ENCODE measurements around the gene PCDHA13. TPM values are rescaled to one million over a fixed set of nuclear protein-coding genes. Genes with fewer than 3 reads are reported as not detected.
A peak's percentile ranks its signal among the peaks of the same experiment; 100 is the strongest.
"Not testable (repeated sequence)": the region's sequence is repeated elsewhere in the genome, so short reads cannot be mapped to it uniquely, and the experiment has no call there.

Gene PCDHA13
- total RNA-seq, 1 donor from 2014 or later = 0.26 TPM

DNA sequence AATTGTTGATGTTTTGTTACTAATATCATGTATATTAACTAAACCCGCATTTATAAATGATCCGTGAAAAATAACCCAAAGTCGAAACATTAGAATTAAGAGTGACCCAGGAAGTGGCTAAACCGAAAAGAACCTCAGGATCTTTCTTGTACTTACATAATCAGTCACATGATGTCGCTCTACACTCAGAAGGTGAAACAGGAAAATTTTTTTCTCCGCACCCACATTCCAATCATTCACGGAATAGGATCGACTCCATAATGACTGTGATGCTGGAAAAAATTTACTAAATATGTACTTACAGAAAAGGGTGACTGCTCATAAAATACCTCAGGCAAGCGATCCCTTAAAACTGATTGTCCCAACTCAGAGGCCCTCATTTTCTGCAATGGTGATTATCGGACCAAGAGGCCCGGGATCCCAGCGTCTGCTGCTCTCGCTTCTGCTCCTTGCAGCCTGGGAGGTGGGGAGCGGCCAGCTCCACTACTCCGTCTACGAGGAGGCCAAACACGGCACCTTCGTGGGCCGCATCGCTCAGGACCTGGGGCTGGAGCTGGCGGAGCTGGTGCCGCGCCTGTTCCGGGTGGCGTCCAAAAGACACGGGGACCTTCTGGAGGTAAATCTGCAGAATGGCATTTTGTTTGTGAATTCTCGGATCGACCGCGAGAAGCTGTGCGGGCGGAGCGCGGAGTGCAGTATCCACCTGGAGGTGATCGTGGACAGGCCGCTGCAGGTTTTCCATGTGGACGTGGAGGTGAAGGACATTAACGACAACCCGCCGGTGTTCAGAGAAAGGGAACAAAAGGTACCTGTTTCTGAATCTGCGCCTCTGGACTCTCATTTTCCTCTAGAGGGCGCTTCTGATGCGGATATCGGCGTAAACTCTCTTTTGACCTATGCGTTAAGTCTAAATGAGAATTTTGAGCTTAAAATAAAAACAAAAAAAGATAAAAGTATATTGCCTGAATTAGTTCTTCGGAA is 6.5 kb upstream of the PCDHA13 start, which contains the start of gene PCDHA12:
Gene PCDHA12 (plus strand): TSS at position 224 of the 981 bp plus-strand sequence. CDS start 165 bp downstream, at position 389.
- Histone ChIP-seq H3K36me3 (ENCODE audit: control insufficient read depth, insufficient read depth, low read length) (no peaks in the 10 kb centered on the region), H3K27me3 (ENCODE audit: control insufficient read depth, insufficient read depth, low read length) (no peaks in the 10 kb centered on the region), H3K4me3 (ENCODE audit: low read depth, low read length) (no peak within 1 kb of the TSS)
- FAIRE-seq = no peak
- TF ChIP-seq, protein P1, sequence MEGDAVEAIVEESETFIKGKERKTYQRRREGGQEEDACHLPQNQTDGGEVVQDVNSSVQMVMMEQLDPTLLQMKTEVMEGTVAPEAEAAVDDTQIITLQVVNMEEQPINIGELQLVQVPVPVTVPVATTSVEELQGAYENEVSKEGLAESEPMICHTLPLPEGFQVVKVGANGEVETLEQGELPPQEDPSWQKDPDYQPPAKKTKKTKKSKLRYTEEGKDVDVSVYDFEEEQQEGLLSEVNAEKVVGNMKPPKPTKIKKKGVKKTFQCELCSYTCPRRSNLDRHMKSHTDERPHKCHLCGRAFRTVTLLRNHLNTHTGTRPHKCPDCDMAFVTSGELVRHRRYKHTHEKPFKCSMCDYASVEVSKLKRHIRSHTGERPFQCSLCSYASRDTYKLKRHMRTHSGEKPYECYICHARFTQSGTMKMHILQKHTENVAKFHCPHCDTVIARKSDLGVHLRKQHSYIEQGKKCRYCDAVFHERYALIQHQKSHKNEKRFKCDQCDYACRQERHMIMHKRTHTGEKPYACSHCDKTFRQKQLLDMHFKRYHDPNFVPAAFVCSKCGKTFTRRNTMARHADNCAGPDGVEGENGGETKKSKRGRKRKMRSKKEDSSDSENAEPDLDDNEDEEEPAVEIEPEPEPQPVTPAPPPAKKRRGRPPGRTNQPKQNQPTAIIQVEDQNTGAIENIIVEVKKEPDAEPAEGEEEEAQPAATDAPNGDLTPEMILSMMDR (IDR thresholded peaks at IDR 0.05; ENCODE audit: insufficient read depth, low read length, severe bottlenecking) = peak; percentile 20
- peak; percentile 26 for DNase-seq (ENCODE audit: low read depth)

DNA sequence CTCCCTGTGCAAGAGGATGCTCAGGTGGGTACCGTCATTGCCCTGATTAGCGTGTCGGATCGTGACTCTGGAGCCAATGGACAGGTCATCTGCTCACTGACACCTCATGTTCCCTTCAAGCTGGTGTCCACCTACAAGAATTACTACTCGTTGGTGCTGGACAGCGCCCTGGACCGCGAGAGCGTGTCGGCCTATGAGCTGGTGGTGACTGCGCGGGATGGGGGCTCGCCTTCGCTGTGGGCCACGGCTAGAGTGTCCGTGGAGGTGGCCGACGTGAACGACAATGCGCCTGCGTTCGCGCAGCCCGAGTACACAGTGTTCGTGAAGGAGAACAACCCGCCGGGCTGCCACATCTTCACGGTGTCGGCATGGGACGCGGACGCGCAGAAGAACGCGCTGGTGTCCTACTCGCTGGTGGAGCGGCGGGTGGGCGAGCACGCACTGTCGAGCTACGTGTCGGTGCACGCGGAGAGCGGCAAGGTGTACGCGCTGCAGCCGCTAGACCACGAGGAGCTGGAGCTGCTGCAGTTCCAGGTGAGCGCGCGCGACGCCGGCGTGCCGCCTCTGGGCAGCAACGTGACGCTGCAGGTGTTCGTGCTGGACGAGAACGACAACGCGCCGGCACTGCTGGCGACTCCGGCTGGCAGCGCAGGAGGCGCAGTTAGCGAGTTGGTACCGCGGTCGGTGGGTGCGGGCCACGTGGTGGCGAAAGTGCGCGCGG is 5.2 kb upstream of the PCDHA13 start:
- H3K4me3 ChIP-seq (ENCODE audit: low read depth, low read length); H3K36me3 ChIP-seq (ENCODE audit: control insufficient read depth, insufficient read depth, low read length); H3K27me3 ChIP-seq (ENCODE audit: control insufficient read depth, insufficient read depth, low read length); DNase-seq (ENCODE audit: low read depth); FAIRE-seq: not testable (repeated sequence)

DNA sequence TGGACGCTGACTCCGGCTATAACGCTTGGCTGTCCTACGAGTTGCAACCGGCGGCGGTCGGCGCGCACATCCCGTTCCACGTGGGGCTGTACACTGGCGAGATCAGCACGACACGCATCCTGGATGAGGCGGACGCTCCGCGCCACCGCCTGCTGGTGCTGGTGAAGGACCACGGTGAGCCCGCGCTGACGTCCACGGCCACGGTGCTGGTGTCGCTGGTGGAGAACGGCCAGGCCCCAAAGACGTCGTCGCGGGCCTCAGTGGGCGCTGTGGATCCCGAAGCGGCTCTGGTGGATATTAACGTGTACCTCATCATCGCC is 4.7 kb upstream of the PCDHA13 start:
- TF ChIP-seq, protein P1 (IDR thresholded peaks at IDR 0.05; ENCODE audit: insufficient read depth, low read length, severe bottlenecking) = no peak
- DNase-seq (ENCODE audit: low read depth) = no peak
- Histone ChIP-seq H3K27me3 (ENCODE audit: control insufficient read depth, insufficient read depth, low read length) (no peaks in the 10 kb centered on the region), H3K36me3 (ENCODE audit: control insufficient read depth, insufficient read depth, low read length) (no peaks in the 10 kb centered on the region), H3K4me3 (ENCODE audit: low read depth, low read length) (no peak overlapping the region)
- no peak for FAIRE-seq

DNA sequence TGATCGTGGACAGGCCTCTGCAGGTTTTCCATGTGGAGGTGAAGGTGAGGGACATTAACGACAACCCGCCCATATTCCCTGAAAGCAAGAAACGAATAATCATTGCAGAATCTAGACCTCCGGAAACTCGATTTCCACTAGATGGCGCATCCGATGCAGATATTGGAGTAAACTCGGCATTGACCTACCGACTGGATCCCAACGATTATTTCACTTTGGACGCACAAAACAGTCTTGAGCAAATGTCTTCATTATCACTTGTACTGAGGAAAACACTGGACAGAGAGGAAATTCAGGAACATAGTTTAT is 621 bp downstream of the PCDHA13 start:
- DNase-seq (ENCODE audit: low read depth) (peak; percentile 6), FAIRE-seq (no peak)
- Histone ChIP-seq H3K4me3 (ENCODE audit: low read depth, low read length) (no peak overlapping the region), H3K27me3 (ENCODE audit: control insufficient read depth, insufficient read depth, low read length) (no peaks in the 10 kb centered on the region), H3K36me3 (ENCODE audit: control insufficient read depth, insufficient read depth, low read length) (no peaks in the 10 kb centered on the region)
- TF ChIP-seq, protein P1 (IDR thresholded peaks at IDR 0.05; ENCODE audit: insufficient read depth, low read length, severe bottlenecking) = no peak

DNA sequence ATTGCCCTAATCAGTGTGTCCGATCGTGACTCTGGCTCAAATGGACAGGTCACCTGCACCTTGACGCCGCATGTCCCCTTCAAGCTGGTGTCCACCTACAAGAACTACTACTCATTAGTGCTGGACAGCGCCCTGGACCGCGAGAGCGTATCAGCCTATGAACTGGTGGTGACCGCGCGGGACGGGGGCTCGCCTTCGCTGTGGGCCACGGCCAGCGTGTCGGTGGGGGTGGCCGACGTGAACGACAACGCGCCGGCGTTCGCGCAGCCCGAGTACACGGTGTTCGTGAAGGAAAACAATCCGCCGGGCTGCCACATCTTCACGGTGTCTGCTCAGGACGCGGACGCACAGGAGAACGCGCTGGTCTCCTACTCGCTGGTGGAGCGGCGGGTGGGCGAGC is 1.4 kb downstream of the PCDHA13 start:
- H3K27me3 ChIP-seq (ENCODE audit: control insufficient read depth, insufficient read depth, low read length) = no peaks in the 10 kb centered on the region
- FAIRE-seq (no peak), DNase-seq (ENCODE audit: low read depth) (no peak)
- no peak overlapping the region for H3K4me3 ChIP-seq (ENCODE audit: low read depth, low read length)
- no peaks in the 10 kb centered on the region for H3K36me3 ChIP-seq (ENCODE audit: control insufficient read depth, insufficient read depth, low read length)
- TF ChIP-seq, protein P1 (IDR thresholded peaks at IDR 0.05; ENCODE audit: insufficient read depth, low read length, severe bottlenecking) = no peak

DNA sequence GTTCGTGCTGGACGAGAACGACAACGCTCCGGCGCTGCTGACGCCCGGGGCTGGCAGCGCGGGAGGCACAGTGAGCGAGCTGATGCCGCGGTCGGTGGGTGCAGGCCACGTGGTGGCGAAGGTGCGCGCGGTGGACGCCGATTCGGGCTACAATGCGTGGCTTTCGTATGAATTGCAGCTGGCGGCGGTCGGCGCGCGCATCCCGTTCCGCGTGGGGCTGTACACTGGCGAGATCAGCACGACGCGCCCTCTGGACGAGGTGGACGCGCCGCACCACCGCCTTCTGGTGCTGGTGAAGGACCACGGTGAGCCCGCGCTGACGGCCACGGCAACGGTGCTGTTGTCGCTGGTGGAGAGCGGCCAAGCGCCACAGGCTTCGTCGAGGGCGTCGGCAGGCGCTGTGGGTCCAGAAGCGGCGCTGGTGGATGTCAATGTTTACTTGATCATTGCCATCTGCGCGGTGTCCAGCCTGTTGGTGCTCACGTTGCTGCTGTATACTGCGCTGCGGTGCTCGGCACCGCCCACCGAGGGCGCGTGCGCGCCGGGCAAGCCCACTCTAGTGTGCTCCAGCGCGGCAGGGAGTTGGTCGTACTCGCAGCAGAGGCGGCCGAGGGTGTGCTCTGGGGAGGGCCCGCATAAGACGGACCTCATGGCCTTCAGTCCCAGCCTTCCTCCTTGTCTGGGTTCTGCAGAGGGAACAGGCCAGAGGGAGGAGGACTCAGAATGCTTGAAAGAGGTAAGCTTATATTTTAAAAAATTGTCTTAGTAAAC is 2.2 kb downstream of the PCDHA13 start:
- H3K4me3 ChIP-seq (ENCODE audit: low read depth, low read length) = no peak overlapping the region
- TF ChIP-seq, protein P1 (IDR thresholded peaks at IDR 0.05; ENCODE audit: insufficient read depth, low read length, severe bottlenecking) = no peak
- DNase-seq (ENCODE audit: low read depth) (no peak), FAIRE-seq (no peak)
- H3K27me3 ChIP-seq (ENCODE audit: control insufficient read depth, insufficient read depth, low read length) = no peaks in the 10 kb centered on the region
- no peaks in the 10 kb centered on the region for H3K36me3 ChIP-seq (ENCODE audit: control insufficient read depth, insufficient read depth, low read length)
